ENCODE data around the gene ZNF799.

ZNF799 gene

DNA sequence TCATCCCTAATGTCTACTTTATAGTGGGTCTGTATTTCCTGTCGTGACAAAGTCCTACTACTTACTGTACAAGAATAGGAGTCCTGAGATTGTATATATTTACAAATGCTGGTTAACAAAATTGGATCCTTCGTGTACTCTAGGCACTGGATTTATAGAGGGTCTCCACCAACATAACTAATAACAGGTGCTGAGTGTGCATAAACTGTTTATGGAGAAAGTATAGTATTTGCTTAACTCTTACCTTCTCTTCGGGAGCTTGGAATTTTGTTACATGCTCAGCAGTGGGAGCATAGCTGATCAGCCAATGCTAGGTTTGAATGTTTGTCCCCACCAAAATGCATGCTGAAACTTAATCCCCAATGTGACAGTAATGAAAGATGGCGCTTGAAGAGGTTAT, 47.7 kb downstream of the ZNF799 start:
- DNase-seq: no peak

DNA sequence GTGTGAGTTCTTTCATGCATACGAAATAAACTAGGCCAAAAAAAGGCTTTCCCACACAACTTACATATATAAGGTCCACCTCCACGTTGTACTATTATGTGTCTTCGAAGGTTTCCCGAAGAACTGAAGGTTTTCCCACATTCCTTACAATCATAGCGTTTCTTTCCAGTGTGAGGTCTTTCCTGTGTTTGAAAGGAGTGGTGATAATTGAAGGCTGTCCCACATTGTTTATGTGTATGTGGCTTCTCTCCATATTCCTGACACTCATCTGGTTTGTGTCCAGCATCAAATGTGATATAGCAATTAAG, 50.2 kb downstream of the ZNF799 start:
- no peak for DNase-seq

DNA sequence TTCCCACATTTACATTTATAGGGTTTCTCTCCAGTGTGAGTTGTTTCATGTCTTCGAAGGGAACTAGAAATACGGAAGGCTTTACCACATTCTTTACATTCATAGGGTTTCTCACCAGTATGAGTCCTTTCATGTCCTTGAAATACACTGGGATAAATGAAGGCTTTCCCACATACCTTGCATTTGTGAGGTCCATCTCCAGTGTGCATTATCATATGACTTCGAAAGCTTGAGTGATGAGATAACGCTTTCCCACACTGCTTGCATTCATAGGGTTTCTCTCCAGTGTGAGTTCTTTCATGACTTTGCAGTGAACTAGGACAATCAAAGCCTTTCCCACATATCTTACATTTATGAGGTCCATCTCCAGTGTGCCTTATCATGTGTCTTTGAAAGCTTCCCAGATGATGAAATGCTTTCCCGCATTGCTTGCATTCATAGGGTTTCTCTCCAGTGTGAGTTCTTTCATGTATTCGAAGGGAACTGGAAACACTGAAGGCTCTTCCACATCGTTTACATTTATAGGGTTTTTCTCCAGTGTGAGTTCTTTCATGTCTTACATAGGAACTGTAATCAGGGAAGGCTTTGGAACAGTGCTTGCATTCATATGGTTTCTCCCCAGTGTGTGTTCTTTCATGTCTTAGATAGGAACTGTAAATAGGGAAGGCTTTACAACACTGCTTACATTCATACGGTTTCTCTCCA, 50.7 kb downstream of the ZNF799 start:
- DNase-seq: no peak

DNA sequence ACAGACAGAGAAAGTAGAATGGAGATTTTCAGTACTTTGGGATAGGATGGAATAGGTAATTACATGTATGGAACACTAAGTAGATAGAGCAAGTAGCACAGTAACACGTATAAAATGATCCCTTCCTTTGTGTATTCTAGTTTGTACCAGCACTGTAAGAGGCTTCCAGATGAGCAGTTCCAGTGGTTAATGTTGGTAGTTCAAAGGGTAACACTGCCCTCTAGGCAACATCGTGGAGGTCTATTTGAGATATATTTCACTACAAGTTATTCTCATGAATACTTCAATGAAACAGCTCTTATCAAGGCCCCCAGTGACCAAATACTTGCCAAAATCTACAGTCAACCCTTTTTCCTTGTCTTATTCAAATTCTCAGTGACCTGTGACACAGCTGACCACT, 54.2 kb downstream of the ZNF799 start:
- DNase-seq: no peak

DNA sequence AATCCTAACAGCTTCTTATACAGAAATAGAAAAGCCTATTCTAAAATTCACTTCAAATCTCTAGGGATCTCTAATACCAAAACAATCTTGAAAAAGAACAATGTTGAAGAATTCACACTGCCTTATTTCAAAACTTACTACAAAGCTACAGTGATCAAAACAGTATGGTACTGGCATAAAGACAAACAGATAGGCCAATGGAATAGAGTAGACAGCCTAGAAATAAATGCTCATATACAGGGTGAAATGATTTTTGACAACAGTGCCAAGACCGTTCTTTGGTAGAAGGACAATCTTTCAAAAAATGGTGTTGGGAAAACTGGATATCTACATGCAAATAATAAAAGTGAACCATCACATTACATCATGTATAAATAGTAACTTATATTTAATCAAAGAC, 55.9 kb downstream of the ZNF799 start:
- DNase-seq: no peak

All from activated CD8-positive, alpha-beta memory T cell treated with anti-CD3 and anti-CD28 coated beads for 24 hours (primary cell).